Subcutaneous adipose tissue (tissue), 4 donors: ENCODE measurements around the gene CD300LG. TPM values are rescaled to one million over a fixed set of nuclear protein-coding genes. Genes with fewer than 3 reads are reported as not detected.

Source experiments
- total RNA-seq, 4 donors: library from RNA; depleted of rRNA; stranded (reverse); fragments of >200 nt; gene quantifications; one replicate each; pipeline ENCODE4 v1.1.0, GENCODE V29; 2016
- TF ChIP-seq, protein P1 (sequence below): fragments of 450-650 bp; IDR thresholded peaks from one replicate; pipeline ENCODE4 v1.5.1; 2016; ENCODE audit warnings: low read depth, mild to moderate bottlenecking, control low read depth, antibody characterized with exemption, moderate library complexity

CD300LG gene
- total RNA-seq, 4 donors from 2014 or later: 29.5 to 234 (median 50.5) TPM

GRCh38 chr17:43864161-43864984, 17.4 kb downstream of the CD300LG start:
- TF ChIP-seq, protein P1, sequence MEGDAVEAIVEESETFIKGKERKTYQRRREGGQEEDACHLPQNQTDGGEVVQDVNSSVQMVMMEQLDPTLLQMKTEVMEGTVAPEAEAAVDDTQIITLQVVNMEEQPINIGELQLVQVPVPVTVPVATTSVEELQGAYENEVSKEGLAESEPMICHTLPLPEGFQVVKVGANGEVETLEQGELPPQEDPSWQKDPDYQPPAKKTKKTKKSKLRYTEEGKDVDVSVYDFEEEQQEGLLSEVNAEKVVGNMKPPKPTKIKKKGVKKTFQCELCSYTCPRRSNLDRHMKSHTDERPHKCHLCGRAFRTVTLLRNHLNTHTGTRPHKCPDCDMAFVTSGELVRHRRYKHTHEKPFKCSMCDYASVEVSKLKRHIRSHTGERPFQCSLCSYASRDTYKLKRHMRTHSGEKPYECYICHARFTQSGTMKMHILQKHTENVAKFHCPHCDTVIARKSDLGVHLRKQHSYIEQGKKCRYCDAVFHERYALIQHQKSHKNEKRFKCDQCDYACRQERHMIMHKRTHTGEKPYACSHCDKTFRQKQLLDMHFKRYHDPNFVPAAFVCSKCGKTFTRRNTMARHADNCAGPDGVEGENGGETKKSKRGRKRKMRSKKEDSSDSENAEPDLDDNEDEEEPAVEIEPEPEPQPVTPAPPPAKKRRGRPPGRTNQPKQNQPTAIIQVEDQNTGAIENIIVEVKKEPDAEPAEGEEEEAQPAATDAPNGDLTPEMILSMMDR: no peak

DNA sequence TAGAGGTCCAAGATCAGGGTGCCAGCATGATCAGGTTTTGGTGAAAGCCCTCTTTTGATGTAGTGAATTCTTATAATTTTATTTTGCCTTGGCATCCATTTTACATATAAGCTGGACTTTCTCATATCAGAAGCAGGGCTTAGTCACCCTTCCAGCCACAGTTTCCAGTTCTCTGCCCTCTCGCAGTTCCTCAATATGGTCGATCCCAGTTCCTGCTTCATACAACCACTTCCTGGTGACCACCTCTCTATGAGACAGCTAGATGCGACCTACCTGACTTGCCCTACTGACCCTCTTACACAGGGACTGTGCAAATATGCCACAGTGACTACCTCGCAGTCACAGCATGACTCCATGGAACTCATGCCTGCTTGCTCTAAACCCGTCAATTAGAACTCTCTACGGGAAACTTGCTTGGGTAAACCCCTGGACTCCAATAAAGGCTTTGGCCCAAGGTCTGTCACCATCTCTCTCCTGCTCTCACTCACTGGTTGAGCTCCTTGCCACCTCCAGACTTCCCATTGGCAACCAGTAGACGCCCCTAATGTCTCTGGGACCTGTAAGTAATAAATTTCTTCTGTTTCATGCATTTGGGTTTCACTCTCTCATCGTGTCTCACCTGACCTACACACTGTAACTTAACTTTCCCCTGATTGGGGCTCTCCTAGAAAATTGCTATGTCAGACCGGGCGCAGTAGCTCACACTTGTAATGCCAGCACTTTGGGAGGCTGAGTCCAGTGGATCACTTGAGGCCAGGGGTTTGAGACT, 21.4 kb downstream of the CD300LG start:
- TF ChIP-seq, protein P1: no peak

DNA sequence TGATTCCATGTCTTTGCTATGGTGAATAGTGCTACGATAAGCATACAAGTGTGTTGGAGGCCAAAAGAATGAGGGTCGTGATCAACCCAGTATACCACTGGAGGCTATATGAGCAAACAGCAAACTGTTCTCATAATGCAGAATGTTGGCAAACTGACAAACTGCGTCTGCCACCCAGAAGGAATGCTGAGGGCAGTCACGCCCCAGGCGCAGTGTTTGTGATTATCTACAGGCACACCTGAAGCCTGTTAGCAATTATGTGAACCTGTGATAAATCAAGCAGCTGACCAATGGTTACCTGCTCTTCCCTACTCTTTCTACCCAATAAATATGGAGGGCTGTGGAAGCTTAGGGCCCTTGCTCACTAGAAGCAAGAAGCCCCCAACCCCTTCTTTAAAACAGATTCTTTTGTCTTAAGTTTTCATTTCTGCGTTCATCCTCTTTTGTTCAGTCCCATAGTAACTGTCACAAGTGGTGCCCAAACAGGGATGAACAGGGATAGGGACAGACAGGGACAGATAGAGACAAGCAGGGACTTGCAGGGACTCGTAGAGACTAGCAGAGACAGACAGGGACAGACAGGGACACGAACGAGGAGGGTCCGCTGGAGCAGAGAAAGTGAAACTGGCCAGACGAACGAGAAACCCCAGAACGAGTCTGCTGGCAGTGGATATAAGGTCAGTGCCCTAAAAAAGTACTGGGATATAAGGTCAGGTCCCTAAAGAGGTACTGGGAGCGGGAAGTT, 25.1 kb downstream of the CD300LG start:
- TF ChIP-seq, protein P1: no peak

DNA sequence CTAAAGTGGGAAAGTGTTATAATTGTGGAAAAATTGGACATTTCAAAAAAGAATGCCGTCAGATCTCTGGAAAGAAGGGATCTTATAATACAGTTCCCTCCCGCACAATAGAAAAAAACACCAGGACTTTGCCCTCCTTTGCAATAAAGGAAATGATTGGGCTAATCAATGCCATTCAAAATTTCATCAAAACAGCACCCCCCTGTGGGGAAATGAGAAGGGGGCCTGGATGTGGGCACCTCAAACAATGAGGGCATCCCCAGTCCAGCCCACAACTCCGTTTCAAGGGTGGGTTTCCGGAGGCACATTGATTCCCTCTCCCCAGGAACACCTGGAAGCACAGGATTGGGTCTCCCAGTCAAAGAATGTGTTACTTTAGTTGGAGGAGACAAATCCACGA, 26.1 kb downstream of the CD300LG start:
- TF ChIP-seq, protein P1: no peak

GRCh38 chr17:43873815-43874214, 26.8 kb downstream of the CD300LG start:
- TF ChIP-seq, protein P1: no peak

DNA sequence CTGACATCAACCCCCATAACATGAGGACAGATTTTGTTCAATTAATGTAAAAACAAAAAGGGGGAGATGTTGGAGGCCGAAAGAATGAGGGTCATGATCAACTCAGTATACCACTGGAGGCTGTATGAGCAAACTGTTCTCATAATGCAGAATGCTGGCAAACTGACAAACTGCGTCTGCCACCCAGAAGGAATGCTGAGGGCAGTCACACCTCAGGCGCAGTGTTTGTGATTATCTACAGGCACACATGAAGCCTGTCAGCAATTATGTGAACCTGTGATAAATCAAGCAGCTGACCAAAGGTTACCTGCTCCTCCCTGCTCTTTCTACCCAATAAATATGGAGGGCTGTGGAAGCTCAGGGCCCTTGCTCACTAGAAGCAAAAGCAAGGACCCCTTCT, 27.3 kb downstream of the CD300LG start:
- TF ChIP-seq, protein P1: no peak
